Ishikawa (cell line): ENCODE measurements around the gene CHCHD4.

ENCODE experiments used
- CEBPB ChIP-seq: IDR thresholded peaks from 2 replicates; pipeline ENCODE4 v1.6.1; 2012
- CREB1 ChIP-seq: IDR thresholded peaks from 2 replicates; pipeline ENCODE4 v1.6.1; 2012; ENCODE audit warnings: low read depth
- EGR1 ChIP-seq: IDR thresholded peaks from 2 replicates; pipeline ENCODE4 v1.6.1; 2012
- EP300 ChIP-seq: IDR thresholded peaks from 2 replicates; pipeline ENCODE4 v1.6.1; 2012; ENCODE audit warnings: borderline replicate concordance
- FOXM1 ChIP-seq: IDR thresholded peaks from 2 replicates; pipeline ENCODE4 v1.6.1; 2012; ENCODE audit warnings: low read depth, borderline replicate concordance
- NFIC ChIP-seq: IDR thresholded peaks from 2 replicates; pipeline ENCODE4 v1.6.1; 2012
- RAD21 ChIP-seq: IDR thresholded peaks from 2 replicates; pipeline ENCODE4 v1.6.1; 2012; ENCODE audit warnings: low read depth
- TAF1 ChIP-seq: IDR thresholded peaks from 2 replicates; pipeline ENCODE4 v1.6.1; 2012; ENCODE audit warnings: low read depth, mild to moderate bottlenecking
- TCF12 ChIP-seq: IDR thresholded peaks from 2 replicates; pipeline ENCODE4 v1.6.1; 2012; ENCODE audit warnings: low read depth
- TEAD4 ChIP-seq: IDR thresholded peaks from 2 replicates; pipeline ENCODE4 v1.6.1; 2012
- YY1 ChIP-seq: IDR thresholded peaks from 2 replicates; pipeline ENCODE4 v1.6.1; 2012; ENCODE audit warnings: low read depth
- ZBTB7A ChIP-seq: IDR thresholded peaks from 2 replicates; pipeline ENCODE4 v1.6.1; 2012; ENCODE audit warnings: low read depth
- TF ChIP-seq, protein P1 (sequence below): IDR thresholded peaks from 2 replicates; pipeline ENCODE4 v1.6.1; 2012; ENCODE audit warnings: low read depth, mild to moderate bottlenecking
- TF ChIP-seq, protein P2 (sequence below): IDR thresholded peaks from 2 replicates; pipeline ENCODE4 v1.6.1; 2012
- TF ChIP-seq, protein P3 (sequence below): IDR thresholded peaks from 2 replicates; pipeline ENCODE4 v1.6.1; 2012

The CHCHD4 gene

DNA sequence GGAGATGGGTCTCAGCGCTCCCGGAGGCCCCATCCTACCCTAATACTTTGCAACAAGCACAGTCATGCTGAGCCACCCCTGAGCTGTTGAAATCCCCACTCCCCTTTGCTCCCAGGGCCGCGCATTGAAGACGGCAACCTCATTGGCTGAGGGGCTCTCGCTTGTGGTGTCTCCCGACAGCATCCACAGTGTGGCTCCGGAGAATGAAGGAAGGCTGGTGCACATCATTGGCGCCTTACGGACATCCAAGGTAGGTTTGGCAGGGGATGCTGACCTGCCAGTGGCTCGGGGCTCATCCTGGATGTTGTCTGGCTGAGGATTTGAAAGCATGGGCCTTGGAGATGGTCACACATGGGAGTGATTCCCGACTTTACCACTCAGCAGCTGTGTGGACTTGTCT is 6.0 kb upstream of the CHCHD4 start:
- TF ChIP-seq, protein P1, sequence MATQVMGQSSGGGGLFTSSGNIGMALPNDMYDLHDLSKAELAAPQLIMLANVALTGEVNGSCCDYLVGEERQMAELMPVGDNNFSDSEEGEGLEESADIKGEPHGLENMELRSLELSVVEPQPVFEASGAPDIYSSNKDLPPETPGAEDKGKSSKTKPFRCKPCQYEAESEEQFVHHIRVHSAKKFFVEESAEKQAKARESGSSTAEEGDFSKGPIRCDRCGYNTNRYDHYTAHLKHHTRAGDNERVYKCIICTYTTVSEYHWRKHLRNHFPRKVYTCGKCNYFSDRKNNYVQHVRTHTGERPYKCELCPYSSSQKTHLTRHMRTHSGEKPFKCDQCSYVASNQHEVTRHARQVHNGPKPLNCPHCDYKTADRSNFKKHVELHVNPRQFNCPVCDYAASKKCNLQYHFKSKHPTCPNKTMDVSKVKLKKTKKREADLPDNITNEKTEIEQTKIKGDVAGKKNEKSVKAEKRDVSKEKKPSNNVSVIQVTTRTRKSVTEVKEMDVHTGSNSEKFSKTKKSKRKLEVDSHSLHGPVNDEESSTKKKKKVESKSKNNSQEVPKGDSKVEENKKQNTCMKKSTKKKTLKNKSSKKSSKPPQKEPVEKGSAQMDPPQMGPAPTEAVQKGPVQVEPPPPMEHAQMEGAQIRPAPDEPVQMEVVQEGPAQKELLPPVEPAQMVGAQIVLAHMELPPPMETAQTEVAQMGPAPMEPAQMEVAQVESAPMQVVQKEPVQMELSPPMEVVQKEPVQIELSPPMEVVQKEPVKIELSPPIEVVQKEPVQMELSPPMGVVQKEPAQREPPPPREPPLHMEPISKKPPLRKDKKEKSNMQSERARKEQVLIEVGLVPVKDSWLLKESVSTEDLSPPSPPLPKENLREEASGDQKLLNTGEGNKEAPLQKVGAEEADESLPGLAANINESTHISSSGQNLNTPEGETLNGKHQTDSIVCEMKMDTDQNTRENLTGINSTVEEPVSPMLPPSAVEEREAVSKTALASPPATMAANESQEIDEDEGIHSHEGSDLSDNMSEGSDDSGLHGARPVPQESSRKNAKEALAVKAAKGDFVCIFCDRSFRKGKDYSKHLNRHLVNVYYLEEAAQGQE: no peak
- no peak for TF ChIP-seq NFIC
- TF ChIP-seq CEBPB: no peak
- TF ChIP-seq EP300: no peak
- TF ChIP-seq EGR1: no peak
- TF ChIP-seq, protein P2, sequence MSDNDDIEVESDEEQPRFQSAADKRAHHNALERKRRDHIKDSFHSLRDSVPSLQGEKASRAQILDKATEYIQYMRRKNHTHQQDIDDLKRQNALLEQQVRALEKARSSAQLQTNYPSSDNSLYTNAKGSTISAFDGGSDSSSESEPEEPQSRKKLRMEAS: no peak
- TF ChIP-seq, protein P3, sequence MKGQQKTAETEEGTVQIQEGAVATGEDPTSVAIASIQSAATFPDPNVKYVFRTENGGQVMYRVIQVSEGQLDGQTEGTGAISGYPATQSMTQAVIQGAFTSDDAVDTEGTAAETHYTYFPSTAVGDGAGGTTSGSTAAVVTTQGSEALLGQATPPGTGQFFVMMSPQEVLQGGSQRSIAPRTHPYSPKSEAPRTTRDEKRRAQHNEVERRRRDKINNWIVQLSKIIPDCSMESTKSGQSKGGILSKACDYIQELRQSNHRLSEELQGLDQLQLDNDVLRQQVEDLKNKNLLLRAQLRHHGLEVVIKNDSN: no peak
- no peak for TF ChIP-seq RAD21
- no peak for TF ChIP-seq ZBTB7A
- no peak for TF ChIP-seq TAF1
- no peak for TF ChIP-seq CREB1
- no peak for TF ChIP-seq TCF12
- no peak for TF ChIP-seq TEAD4

DNA sequence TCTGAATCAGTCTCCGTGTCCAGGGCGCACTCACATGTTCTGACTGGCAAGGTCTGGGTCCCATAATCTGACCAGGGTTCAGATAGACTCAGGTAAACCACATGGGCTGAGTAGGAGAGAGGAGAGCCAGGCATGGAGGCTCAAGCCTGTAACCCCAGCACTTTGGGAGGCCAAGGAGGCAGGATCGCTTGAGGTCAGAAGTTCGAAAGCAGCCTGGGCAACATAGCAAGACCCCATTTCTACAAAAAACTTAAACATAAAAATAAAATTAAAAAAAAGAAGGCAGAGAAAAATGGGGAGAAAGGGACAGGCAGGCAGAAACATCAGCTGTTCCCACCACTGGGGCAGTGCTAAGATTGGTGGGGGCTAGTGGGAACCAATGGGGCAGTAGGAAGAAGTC is 5.6 kb upstream of the CHCHD4 start:
- TF ChIP-seq TCF12: no peak

DNA sequence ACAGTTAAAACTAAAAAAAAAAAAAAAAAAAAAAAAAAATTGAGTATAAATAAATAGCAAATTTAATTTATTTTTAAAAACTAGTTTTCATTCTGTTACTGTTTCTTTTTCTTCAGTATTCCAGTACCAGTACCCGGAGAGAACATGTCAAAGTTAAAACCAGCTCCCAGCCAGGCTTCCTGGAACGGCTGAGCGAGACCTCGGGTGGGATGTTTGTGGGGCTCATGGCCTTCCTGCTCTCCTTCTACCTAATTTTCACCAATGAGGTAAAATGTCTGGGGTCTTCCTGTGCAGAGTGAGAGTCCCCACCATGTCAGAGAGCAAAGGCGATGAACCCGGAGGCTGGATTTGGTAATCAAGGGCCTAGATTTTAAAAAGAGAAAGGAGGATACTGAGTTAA is 4.6 kb upstream of the CHCHD4 start:
- no peak for TF ChIP-seq CEBPB
- no peak for TF ChIP-seq TCF12
- TF ChIP-seq, protein P3: no peak
- no peak for TF ChIP-seq NFIC
- TF ChIP-seq EGR1: no peak
- TF ChIP-seq, protein P1: no peak
- TF ChIP-seq TAF1: no peak
- TF ChIP-seq EP300: no peak
- TF ChIP-seq ZBTB7A: no peak
- TF ChIP-seq, protein P2: no peak
- TF ChIP-seq TEAD4: no peak
- TF ChIP-seq RAD21: no peak
- TF ChIP-seq CREB1: no peak
- TF ChIP-seq YY1: no peak
- TF ChIP-seq FOXM1: no peak

DNA sequence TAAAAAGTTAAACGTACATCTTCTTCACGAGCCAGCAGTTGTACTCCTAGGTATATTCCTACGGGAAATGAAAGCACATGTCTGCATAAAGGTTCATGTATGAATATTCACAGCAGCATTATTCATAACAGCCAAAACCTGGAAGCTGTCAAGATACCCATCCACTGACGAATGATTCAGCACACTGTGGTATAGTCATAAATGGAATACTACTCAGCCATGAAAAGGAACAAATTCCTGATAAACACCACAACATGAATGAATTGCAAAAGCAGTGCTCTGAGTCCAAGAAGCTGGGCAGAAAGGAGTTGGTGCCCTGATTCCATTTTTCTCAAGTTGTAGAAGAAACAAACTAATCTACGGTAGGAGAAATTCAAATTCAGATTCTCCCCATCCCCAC is 4.1 kb upstream of the CHCHD4 start:
- TF ChIP-seq, protein P1: no peak
- TF ChIP-seq ZBTB7A (no peak), CEBPB (no peak), EGR1 (no peak), TAF1 (no peak), RAD21 (no peak), TEAD4 (no peak), NFIC (no peak), YY1 (no peak), FOXM1 (no peak), TCF12 (no peak), EP300 (no peak)
- TF ChIP-seq, protein P3: no peak
- TF ChIP-seq, protein P2: no peak
